Measurements from ENCODE around the gene SFMBT1.

SFMBT1 gene

DNA sequence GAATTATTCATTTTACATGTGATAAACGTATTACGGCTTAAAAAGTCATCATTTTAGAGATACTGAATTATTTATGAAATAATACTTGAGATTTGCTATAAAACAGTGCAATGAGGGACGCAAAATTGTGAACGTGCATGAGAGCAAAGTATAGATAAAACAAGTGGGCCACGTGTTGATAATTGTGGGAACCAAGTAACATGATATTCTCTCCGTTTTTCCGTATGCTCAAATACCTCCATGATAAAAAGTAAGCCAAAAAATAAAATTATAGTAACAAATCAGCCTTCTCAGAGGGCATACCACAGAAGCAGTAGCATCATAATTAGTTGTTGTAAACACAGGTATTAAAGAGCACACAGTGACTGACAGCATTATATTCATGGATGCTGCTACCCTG, 42.6 kb downstream of the SFMBT1 start:
- in situ Hi-C loops (cut with HindIII; ENCODE audit: low sequenced_read_pairs) = no loop called here

GRCh38 chr3:52998771-52999513, 46.9 kb downstream of the SFMBT1 start:
- in situ Hi-C loops (cut with HindIII; ENCODE audit: low sequenced_read_pairs) = no loop called here

GRCh38 chr3:52990637-52991036, 55.2 kb downstream of the SFMBT1 start:
- in situ Hi-C loops (cut with HindIII; ENCODE audit: low sequenced_read_pairs) = no loop called here

DNA sequence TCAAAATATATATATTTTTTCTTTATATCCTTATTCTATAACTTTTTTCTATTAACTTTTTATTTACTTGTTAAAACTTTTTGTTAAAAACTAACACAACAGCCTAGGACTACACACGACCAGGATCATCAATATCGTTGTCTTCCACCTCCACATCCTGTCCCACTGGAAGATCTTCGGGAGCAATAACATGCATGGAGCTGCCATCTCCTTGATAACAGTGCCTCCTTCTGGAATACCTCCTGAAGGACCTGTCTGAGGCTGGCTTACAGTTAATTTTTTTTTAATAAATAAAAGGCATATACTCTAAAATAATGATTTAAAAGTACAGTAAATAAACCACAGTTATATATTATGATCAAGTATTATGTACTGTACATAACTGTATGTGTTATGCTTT, 58.9 kb downstream of the SFMBT1 start:
- in situ Hi-C loops (cut with HindIII; ENCODE audit: low sequenced_read_pairs) = no loop called here

DNA sequence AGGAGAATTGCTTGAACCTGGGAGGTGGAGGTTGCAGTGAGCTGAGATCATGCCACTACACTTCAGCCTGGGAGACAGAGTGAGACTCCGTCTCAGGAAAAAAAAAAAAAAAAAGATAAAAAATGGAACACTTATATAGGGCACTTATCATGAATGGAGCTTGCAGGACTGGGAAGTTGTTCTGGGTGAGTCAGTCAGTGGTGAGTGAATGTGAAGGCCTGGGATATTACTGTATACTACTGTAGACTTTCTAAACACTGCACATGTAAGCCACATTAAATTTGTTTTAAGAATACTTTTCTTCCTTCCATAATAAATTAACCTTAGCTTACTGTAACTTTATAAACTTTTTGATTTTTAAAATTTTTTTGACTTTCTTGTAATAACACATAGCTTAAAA, 59.8 kb downstream of the SFMBT1 start:
- in situ Hi-C loops (cut with HindIII; ENCODE audit: low sequenced_read_pairs) = no loop called here

GRCh38 chr3:52983828-52984227, 62.0 kb downstream of the SFMBT1 start:
- in situ Hi-C loops (cut with HindIII; ENCODE audit: low sequenced_read_pairs) = no loop called here

GRCh38 chr3:52983336-52983807, 62.5 kb downstream of the SFMBT1 start:
- in situ Hi-C loops (cut with HindIII; ENCODE audit: low sequenced_read_pairs) = no loop called here

DNA sequence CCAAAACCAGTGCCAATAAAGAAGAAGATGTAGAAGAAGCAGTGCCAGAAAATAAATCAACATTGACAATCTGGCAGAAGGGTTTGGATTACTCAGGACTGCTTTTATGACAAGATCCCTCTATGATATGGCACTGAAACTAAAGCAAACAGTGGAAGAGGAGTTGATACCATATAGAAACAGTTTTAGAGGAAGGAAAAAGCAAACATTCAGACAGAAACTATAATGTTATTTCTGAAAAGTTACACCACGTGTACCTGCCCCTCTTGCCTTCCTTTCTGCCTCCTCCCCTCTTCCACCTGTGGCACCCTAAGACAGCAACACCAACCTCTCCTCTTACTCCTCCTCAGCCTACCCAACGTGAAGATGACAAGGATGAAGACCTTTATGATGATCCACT, 63.0 kb downstream of the SFMBT1 start:
- in situ Hi-C loops (cut with HindIII; ENCODE audit: low sequenced_read_pairs) = no loop called here

DNA sequence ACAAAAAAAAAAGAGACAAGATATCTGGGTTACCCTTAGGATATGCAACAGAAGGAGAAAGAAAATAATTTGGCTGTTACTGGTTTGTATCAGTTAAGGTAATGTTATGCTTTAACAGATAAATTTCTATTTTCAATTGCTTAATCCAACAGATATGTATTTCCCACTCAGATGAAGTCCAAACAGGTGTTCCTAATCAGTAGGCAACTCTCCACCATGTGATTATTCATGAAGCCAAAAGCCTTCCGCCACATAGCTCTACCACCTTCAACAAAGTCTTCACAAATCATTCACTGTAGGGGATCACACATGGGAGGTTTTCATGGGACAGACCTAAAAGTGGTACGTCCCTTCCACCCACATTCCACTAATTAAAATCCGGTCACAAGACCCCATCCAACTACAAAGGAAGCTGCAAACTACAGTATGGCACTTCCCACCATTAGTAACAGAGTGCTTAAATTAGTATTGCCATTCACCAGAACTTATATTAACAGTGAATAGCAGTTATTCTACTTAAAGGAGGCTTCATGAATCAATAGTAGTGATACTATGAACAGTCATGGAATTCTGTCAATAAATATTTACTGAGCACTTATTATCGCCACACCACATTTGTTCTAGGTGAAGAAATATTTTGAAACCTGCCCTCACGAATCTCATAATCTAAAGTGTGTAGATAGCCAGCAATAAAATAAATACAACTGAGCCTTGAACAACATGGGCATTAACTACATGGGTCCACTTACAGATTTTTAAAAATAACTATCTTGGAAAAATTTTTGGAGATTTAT, 66.5 kb downstream of the SFMBT1 start:
- in situ Hi-C loops (cut with HindIII; ENCODE audit: low sequenced_read_pairs) = loop anchor here (5.0 kb wide), 1 partner anchor 82 kb away; the partner anchor contains the start of gene STIMATE

GRCh38 chr3:52978109-52978754, 67.6 kb downstream of the SFMBT1 start:
- in situ Hi-C loops (cut with HindIII; ENCODE audit: low sequenced_read_pairs) = loop anchor here (5.0 kb wide), 1 partner anchor 81 kb away; the partner anchor contains the start of gene STIMATE

DNA sequence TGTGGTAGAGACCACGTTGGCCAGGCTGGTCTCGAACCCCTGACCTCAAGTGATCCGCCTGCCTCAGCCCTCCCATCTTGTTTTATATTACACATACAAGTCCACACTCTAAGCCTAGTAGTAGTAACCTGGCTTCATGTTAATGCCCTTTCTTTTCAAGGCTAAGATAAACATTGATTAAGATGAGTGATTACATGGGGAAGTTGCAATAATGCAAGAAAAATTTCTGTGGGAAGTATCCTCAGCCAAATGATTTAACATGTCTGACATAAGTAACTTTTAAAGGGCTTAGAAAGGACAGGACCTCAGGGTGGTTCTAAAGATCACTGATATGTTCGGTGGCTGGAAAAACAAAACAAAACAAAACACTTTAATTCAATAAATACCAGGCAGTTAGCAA, 72.1 kb downstream of the SFMBT1 start:
- in situ Hi-C loops (cut with HindIII; ENCODE audit: low sequenced_read_pairs) = no loop called here

DNA sequence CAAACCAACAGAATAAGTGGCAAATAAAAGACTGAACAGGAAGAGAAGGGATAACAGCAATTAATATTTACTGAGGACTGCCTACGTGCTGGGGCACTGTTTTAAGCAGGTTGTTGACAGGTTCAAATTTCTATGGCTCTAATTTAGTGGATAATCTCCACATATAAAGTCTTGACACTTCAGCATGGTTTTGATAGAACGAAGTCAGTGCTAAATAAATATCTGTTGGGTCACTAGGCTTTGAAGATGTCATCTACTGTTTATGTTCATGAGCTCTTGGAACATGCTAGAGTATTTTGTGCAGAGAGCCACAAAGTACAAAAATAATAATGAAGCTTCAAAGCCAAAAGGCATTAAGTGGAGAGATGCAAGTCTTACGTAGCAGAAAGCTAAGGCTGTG, 74.0 kb downstream of the SFMBT1 start:
- in situ Hi-C loops (cut with HindIII; ENCODE audit: low sequenced_read_pairs) = no loop called here

DNA sequence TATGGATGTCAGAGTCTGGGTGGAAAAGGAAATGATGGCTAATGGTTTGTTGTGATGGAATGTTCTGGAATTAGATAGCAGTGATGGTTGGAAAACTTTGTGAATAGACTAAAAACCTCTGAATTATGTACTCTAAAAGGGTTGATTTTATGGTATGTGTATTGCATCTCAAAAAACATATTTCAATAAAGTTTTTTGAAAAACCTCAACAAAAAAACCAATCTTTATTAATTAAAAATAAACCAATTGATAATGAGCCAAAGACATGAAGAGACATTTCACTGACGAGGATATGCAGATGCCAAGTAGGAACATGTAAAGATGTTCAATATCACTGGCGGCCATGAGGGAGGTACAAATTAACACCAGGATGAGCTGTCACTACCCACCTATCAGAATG, 78.5 kb downstream of the SFMBT1 start:
- in situ Hi-C loops (cut with HindIII; ENCODE audit: low sequenced_read_pairs) = no loop called here

GRCh38 chr3:52962160-52962559, 83.7 kb downstream of the SFMBT1 start:
- in situ Hi-C loops (cut with HindIII; ENCODE audit: low sequenced_read_pairs) = no loop called here

- in situ Hi-C loops (cut with HindIII; ENCODE audit: low sequenced_read_pairs) = no loop called here
Measured at GRCh38 chr3:52959773-52960172, 86.1 kb downstream of the SFMBT1 start.

- in situ Hi-C loops (cut with HindIII; ENCODE audit: low sequenced_read_pairs) = no loop called here
Measured at GRCh38 chr3:52939600-52939999, 106.3 kb downstream of the SFMBT1 start.

DNA sequence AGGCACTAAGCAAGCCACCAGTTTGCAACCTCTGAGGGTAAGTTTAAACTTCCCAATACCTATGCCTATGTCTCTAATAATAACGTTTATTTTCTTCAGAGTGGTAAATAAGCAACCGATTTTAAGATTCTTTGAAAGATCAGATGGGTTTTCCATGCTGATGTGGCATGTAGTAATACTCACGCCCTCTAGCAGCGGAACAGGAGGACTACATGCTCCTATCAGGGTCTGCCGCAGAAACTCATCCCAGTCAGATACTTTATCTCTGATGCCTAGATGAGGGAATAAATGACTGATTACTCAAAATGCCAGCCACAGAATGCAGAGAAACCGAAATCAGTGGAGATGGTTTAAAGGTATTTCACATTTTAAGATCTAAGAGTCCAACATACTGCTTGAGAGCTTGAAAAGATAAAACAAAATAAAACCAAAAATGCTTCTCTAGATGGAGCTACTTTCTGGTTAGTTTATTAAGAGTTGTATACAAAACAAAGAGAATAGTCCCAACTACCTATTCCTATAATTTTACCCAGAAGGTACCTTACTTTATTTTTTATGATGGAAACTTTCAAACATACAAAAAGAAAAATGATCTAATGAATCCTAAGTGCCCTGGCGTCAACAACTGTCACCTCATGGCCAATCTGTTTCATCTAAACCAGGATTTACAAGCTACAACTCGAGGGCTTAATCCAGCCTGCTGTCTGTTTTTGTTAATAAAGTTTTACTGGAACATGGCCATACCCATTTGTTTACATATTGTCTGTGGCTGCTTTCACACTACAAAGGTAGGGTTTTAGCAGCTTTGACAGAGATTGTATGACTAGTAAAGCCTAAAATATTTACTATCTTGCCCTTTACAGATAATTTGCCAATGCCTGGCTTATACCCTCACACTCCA, 111.0 kb downstream of the SFMBT1 start:
- in situ Hi-C loops (cut with HindIII; ENCODE audit: low sequenced_read_pairs) = no loop called here

- in situ Hi-C loops (cut with HindIII; ENCODE audit: low sequenced_read_pairs) = no loop called here
Measured at GRCh38 chr3:52931889-52932288, 114.0 kb downstream of the SFMBT1 start.

GRCh38 chr3:52931328-52931727, 114.5 kb downstream of the SFMBT1 start:
- in situ Hi-C loops (cut with HindIII; ENCODE audit: low sequenced_read_pairs) = no loop called here

DNA sequence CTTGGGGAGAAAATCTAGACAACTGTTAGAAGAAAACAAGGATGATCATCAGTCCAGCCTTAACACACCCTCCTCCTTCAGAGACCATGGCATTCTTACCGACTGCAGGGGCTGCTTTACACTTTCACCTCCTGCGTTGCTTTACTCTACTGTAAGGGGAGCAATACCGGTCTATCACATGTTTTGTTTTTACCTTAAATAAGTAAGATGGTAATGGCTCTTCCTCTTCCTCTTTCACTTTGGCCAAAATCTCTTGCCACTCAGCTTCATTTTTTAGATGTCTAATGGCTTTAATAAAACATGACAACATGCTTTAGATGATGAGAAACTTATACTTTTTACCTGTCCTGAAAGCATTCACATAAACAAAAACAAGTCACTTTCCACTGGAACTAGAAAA, 115.1 kb downstream of the SFMBT1 start:
- in situ Hi-C loops (cut with HindIII; ENCODE audit: low sequenced_read_pairs) = no loop called here
